Fibroblast of lung (primary cell): ENCODE results near the gene PIGP. TPM values are rescaled to one million over a fixed set of nuclear protein-coding genes. Genes with fewer than 3 reads are reported as not detected.
"Not testable (repeated sequence)": the region's sequence is repeated elsewhere in the genome, so short reads cannot be mapped to it uniquely, and the experiment has no call there.

Source experiments
- DNase-seq, 2 donors: peaks; one replicate each; pipeline versions ENCODE4 v3.0.0 to v3.0.0-alpha.2; 2010; ENCODE audit warnings: low read depth in 2 of 2
- H2AFZ ChIP-seq: 2 replicates; pipeline ENCODE4 v1.5.1; 2012; ENCODE audit warnings: low read length, control low read depth, inconsistent platforms
- H3K27ac ChIP-seq: 2 replicates; pipeline ENCODE4 v1.5.1; 2011; ENCODE audit warnings: low read length, control low read depth; ENCODE audit not compliant: insufficient read depth
- H3K27me3 ChIP-seq: 2 replicates; pipeline ENCODE4 v1.5.1; 2011; ENCODE audit warnings: mild to moderate bottlenecking, low read length; ENCODE audit not compliant: control insufficient read depth, insufficient read depth
- H3K36me3 ChIP-seq: 2 replicates; pipeline ENCODE4 v1.5.1; 2011; ENCODE audit warnings: low read length; ENCODE audit not compliant: control insufficient read depth, insufficient read depth
- H3K4me1 ChIP-seq: 2 replicates; pipeline ENCODE4 v1.5.1; 2011; ENCODE audit warnings: low read length; ENCODE audit not compliant: control insufficient read depth, insufficient read depth; ENCODE audit errors: extremely low read depth
- H3K4me2 ChIP-seq: 2 replicates; pipeline ENCODE4 v1.5.1; 2011; ENCODE audit warnings: low read length, control low read depth; ENCODE audit not compliant: insufficient read depth; ENCODE audit errors: extremely low read depth
- H3K4me3 ChIP-seq, 4 experiments: fragments of 200-600 bp in 1 of 4; sonication (generic) in 1 of 4; replicated peaks in 1 of 4; 2 replicates each; pipeline ENCODE4 v1.5.1; 2011 to 2016; ENCODE audit warnings: low read length in 4 of 4, low read depth in 3 of 4, mild to moderate bottlenecking in 3 of 4, control low read depth in 2 of 4, inconsistent platforms in 1 of 4, mixed read lengths in 1 of 4; ENCODE audit not compliant: insufficient read depth in 1 of 4; ENCODE audit errors: control extremely low read depth in 1 of 4
- H3K79me2 ChIP-seq: 2 replicates; pipeline ENCODE4 v1.5.1; 2012; ENCODE audit warnings: mild to moderate bottlenecking, low read length, inconsistent platforms; ENCODE audit not compliant: control insufficient read depth, insufficient read depth
- H3K9ac ChIP-seq: 2 replicates; pipeline ENCODE4 v1.5.1; 2011; ENCODE audit warnings: mild to moderate bottlenecking, low read length, control low read depth; ENCODE audit not compliant: insufficient read depth
- H3K9me3 ChIP-seq: 2 replicates; pipeline ENCODE4 v1.5.1; 2012; ENCODE audit warnings: low read depth, low read length; ENCODE audit not compliant: control insufficient read depth, insufficient read depth
- H4K20me1 ChIP-seq: 2 replicates; pipeline ENCODE4 v1.5.1; 2011; ENCODE audit warnings: low read length; ENCODE audit not compliant: control insufficient read depth, insufficient read depth; ENCODE audit errors: extremely low read depth
- EZH2 ChIP-seq: IDR thresholded peaks from 2 replicates; pipeline ENCODE4 v1.5.1; 2012; ENCODE audit warnings: low read length, control low read depth, mild to moderate bottlenecking; ENCODE audit errors: missing control alignments
- polyA plus RNA-seq, 2 donors: library from polyadenylated mRNA; depleted of rRNA in 1 of 2; stranded (reverse) in 1 of 2; unstranded in 1 of 2; fragments of >200 nt; gene quantifications; 2 replicates each; pipeline ENCODE4 v1.2.1, GENCODE V29; 2011 to 2012; ENCODE audit warnings: missing spikeins in 1 of 2
- total RNA-seq: library from RNA; depleted of rRNA; stranded (reverse); fragments of >200 nt; gene quantifications from 2 replicates; pipeline ENCODE4 v1.2.1, GENCODE V29; 2014
- TF ChIP-seq, protein P1 (sequence below), 2 donors: IDR thresholded peaks in 1 of 2; conservative IDR thresholded peaks in 1 of 2; 1 replicate in 1 of 2; 2 replicates in 1 of 2; pipeline ENCODE4 v1.5.1; 2011 to 2012; ENCODE audit warnings: low read length in 2 of 2, control low read depth in 1 of 2, inconsistent platforms in 1 of 2, low read depth in 1 of 2, mild to moderate bottlenecking in 1 of 2

The PIGP gene
- total and polyA plus RNA-seq, 2 donors (not counting 1 experiment from before 2014, with no cell fraction given) = 8.6 to 25.9 TPM

DNA sequence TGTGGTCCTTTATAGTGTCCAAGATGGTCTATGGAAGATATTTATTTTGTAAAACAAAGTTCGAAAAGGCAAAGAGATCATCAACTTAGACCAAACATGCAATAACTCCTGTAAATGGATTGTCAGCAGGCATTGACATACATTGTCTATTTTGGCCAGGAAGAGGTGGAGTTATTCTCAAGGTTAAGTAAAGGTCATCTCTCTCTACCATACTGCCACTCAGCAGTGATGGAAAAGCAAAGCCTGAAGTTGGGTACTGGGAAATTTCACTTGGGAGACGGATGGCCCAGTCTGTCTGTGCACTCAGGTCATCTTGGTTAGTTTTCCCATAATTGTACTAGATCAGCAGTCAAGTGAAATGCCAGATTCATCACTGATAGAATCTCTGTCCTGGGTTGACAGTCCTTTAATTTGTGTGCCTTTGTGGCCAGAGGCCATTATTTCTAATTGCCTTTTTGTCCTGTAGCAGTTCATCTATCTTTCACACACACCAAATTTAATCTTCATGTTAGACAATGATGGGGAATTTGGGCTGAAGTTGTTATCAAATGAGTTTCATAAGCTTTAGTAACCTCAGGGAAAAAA is 17.5 kb downstream of the PIGP start:
- H3K9ac ChIP-seq = no peak overlapping the region
- no peak overlapping the region for H3K4me3 ChIP-seq
- DNase-seq = no peak
- H3K27me3 ChIP-seq = peaks cover 2% of the 10 kb centered on the region
- H4K20me1 ChIP-seq = no peaks in the 10 kb centered on the region
- H3K4me2 ChIP-seq = no peak overlapping the region
- H3K36me3 ChIP-seq = no peaks in the 10 kb centered on the region
- no peaks in the 10 kb centered on the region for H3K79me2 ChIP-seq
- no peak overlapping the region for H2AFZ ChIP-seq
- no peaks in the 10 kb centered on the region for H3K9me3 ChIP-seq
- H3K27ac ChIP-seq = no peak overlapping the region
- TF ChIP-seq, protein P1, sequence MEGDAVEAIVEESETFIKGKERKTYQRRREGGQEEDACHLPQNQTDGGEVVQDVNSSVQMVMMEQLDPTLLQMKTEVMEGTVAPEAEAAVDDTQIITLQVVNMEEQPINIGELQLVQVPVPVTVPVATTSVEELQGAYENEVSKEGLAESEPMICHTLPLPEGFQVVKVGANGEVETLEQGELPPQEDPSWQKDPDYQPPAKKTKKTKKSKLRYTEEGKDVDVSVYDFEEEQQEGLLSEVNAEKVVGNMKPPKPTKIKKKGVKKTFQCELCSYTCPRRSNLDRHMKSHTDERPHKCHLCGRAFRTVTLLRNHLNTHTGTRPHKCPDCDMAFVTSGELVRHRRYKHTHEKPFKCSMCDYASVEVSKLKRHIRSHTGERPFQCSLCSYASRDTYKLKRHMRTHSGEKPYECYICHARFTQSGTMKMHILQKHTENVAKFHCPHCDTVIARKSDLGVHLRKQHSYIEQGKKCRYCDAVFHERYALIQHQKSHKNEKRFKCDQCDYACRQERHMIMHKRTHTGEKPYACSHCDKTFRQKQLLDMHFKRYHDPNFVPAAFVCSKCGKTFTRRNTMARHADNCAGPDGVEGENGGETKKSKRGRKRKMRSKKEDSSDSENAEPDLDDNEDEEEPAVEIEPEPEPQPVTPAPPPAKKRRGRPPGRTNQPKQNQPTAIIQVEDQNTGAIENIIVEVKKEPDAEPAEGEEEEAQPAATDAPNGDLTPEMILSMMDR (conservative IDR thresholded peaks at IDR 0.05 in 1 of 2, IDR thresholded peaks at IDR 0.05 in 1 of 2; ENCODE audit: low read depth in 1 of 2, low read length in 2 of 2) = no peak
- no peak for TF ChIP-seq EZH2
- peaks cover 4% of the 10 kb centered on the region for H3K4me1 ChIP-seq

DNA sequence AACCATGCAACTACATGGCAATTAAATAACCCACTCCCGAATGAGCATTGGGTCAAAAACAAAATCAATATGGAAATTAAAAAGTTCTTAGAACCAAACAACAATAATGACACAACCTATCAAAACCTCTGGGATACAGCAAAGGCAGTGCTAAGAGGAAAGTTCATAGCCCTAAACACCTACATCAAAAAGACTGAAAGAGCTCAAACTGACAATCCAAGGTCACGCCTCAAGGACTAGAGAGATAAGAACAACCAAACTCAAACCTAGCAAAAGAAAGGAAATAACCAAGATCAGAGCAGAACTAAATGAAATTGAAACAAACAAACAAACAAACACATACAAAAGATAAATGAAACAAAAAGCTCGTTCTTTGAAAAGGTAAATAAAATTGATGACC is 23.1 kb downstream of the PIGP start:
- not testable (repeated sequence) for DNase-seq, H3K36me3 ChIP-seq, H3K9ac ChIP-seq, H2AFZ ChIP-seq, H3K79me2 ChIP-seq, H3K9me3 ChIP-seq, H3K4me1 ChIP-seq, H3K27ac ChIP-seq, H3K4me3 ChIP-seq, H3K4me2 ChIP-seq, H3K27me3 ChIP-seq, H4K20me1 ChIP-seq

DNA sequence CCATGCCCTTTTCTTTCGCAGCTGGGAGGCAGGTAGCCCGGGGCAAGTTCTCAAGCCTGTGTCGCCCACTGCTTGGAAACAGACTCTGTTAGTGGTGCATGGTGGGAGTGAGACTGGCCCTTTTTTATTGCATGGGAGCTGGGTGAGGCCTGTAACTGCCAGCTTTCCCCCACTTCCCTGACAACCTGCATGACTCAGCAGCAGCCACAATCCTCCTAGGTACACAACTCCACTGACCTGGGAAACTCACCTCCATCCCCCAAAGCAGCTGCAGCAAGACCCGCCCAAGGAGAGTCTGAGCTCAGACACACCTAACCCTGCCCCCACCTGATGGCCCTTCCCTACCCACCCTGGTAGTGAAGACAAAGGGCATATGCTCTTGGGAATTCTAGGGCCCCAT is 25.8 kb downstream of the PIGP start:
- H2AFZ ChIP-seq = no peak overlapping the region

More for the DNA sequence above, 25.8 kb downstream of the PIGP start:
- H3K9ac ChIP-seq = no peak overlapping the region
- H3K36me3 ChIP-seq = no peaks in the 10 kb centered on the region
- H4K20me1 ChIP-seq = no peaks in the 10 kb centered on the region
- no peak overlapping the region for H3K4me2 ChIP-seq
- no peaks in the 10 kb centered on the region for H3K9me3 ChIP-seq
- no peak overlapping the region for H3K4me3 ChIP-seq
- H3K27me3 ChIP-seq = no peaks in the 10 kb centered on the region
- H3K4me1 ChIP-seq = no peaks in the 10 kb centered on the region
- H3K27ac ChIP-seq = no peak overlapping the region
- no peak for DNase-seq
- no peaks in the 10 kb centered on the region for H3K79me2 ChIP-seq
- TF ChIP-seq, protein P1 (conservative IDR thresholded peaks at IDR 0.05 in 1 of 2, IDR thresholded peaks at IDR 0.05 in 1 of 2; ENCODE audit: low read depth in 1 of 2, low read length in 2 of 2) = no peak
- no peak for TF ChIP-seq EZH2
